Renal cortex interstitium (tissue), 15 donors: ENCODE data around the gene ERP44. TPM values are rescaled to one million over a fixed set of nuclear protein-coding genes. Genes with fewer than 3 reads are reported as not detected.
A peak's percentile ranks its signal among the peaks of the same experiment; 100 is the strongest.
"Not testable (repeated sequence)": the region's sequence is repeated elsewhere in the genome, so short reads cannot be mapped to it uniquely, and the experiment has no call there.

Source experiments
- DNase-seq, 11 donors: peaks; one replicate each; pipeline ENCODE4 v3.0.0-alpha.2; 2013; ENCODE audit warnings: low read depth in 9 of 11, low spot score in 4 of 11; ENCODE audit errors: extremely low read depth in 1 of 11
- long read RNA-seq, 16 experiments: transcript quantifications; one replicate each; lab custom pipeline, GENCODE V29; 2026
- polyA plus RNA-seq, 3 donors: library from polyadenylated mRNA; unstranded; fragments of 120-200 nt; gene quantifications; one replicate each; pipeline ENCODE4 v1.2.1, GENCODE V29; 2013; ENCODE audit not compliant: insufficient read length in 3 of 3

Gene ERP44
- polyA plus RNA-seq, result 10 to 100 TPM; 33.8 to 40.7 (median 35.4) TPM
- long read RNA-seq, donor 1, full-length matches to known transcripts, result 17 of 17 reads
- long read RNA-seq, donor 1, partial matches to known transcripts, result 0 of 17 reads
- long read RNA-seq, donor 1, other reads (novel, unspliced or antisense), result 0 of 17 reads
- long read RNA-seq, donor 2, full-length matches to known transcripts, result 22 of 35 reads
- long read RNA-seq, donor 2, partial matches to known transcripts, result 13 of 35 reads
- long read RNA-seq, donor 2, other reads (novel, unspliced or antisense), result 0 of 35 reads
- long read RNA-seq, donor 3, full-length matches to known transcripts, result 40 of 45 reads
- long read RNA-seq, donor 3, partial matches to known transcripts, result 5 of 45 reads
- long read RNA-seq, donor 3, other reads (novel, unspliced or antisense), result 0 of 45 reads
- long read RNA-seq, donor 4, full-length matches to known transcripts, result 26 of 31 reads
- long read RNA-seq, donor 4, partial matches to known transcripts, result 5 of 31 reads
- long read RNA-seq, donor 4, other reads (novel, unspliced or antisense), result 0 of 31 reads
- long read RNA-seq, donor 5, result 0 reads
- long read RNA-seq, donor 6, full-length matches to known transcripts, result 26 of 42 reads
- long read RNA-seq, donor 6, partial matches to known transcripts, result 16 of 42 reads
- long read RNA-seq, donor 6, other reads (novel, unspliced or antisense), result 0 of 42 reads
- long read RNA-seq, donor 7, full-length matches to known transcripts, result 37 of 48 reads
- long read RNA-seq, donor 7, partial matches to known transcripts, result 11 of 48 reads
- long read RNA-seq, donor 7, other reads (novel, unspliced or antisense), result 0 of 48 reads
- long read RNA-seq, donor 8, full-length matches to known transcripts, result 52 of 52 reads
- long read RNA-seq, donor 8, partial matches to known transcripts, result 0 of 52 reads
- long read RNA-seq, donor 8, other reads (novel, unspliced or antisense), result 0 of 52 reads
- long read RNA-seq, donor 9, full-length matches to known transcripts, result 33 of 38 reads
- long read RNA-seq, donor 9, partial matches to known transcripts, result 5 of 38 reads
- long read RNA-seq, donor 9, other reads (novel, unspliced or antisense), result 0 of 38 reads
- long read RNA-seq, donor 10, full-length matches to known transcripts, result 30 of 37 reads
- long read RNA-seq, donor 10, partial matches to known transcripts, result 7 of 37 reads
- long read RNA-seq, donor 10, other reads (novel, unspliced or antisense), result 0 of 37 reads
- long read RNA-seq, donor 11, full-length matches to known transcripts, result 21 of 21 reads
- long read RNA-seq, donor 11, partial matches to known transcripts, result 0 of 21 reads
- long read RNA-seq, donor 11, other reads (novel, unspliced or antisense), result 0 of 21 reads
- long read RNA-seq, donor 12, full-length matches to known transcripts, result 16 of 16 reads
- long read RNA-seq, donor 12, partial matches to known transcripts, result 0 of 16 reads
- long read RNA-seq, donor 12, other reads (novel, unspliced or antisense), result 0 of 16 reads
- long read RNA-seq, donor 13, result 0 reads
- long read RNA-seq, donor 14, full-length matches to known transcripts, result 30 of 30 reads
- long read RNA-seq, donor 14, partial matches to known transcripts, result 0 of 30 reads
- long read RNA-seq, donor 14, other reads (novel, unspliced or antisense), result 0 of 30 reads
- long read RNA-seq, donor 15, full-length matches to known transcripts, result 6 of 6 reads
- long read RNA-seq, donor 15, partial matches to known transcripts, result 0 of 6 reads
- long read RNA-seq, donor 15, other reads (novel, unspliced or antisense), result 0 of 6 reads
- long read RNA-seq, donor 16, full-length matches to known transcripts, result 70 of 87 reads
- long read RNA-seq, donor 16, partial matches to known transcripts, result 17 of 87 reads
- long read RNA-seq, donor 16, other reads (novel, unspliced or antisense), result 0 of 87 reads

DNA sequence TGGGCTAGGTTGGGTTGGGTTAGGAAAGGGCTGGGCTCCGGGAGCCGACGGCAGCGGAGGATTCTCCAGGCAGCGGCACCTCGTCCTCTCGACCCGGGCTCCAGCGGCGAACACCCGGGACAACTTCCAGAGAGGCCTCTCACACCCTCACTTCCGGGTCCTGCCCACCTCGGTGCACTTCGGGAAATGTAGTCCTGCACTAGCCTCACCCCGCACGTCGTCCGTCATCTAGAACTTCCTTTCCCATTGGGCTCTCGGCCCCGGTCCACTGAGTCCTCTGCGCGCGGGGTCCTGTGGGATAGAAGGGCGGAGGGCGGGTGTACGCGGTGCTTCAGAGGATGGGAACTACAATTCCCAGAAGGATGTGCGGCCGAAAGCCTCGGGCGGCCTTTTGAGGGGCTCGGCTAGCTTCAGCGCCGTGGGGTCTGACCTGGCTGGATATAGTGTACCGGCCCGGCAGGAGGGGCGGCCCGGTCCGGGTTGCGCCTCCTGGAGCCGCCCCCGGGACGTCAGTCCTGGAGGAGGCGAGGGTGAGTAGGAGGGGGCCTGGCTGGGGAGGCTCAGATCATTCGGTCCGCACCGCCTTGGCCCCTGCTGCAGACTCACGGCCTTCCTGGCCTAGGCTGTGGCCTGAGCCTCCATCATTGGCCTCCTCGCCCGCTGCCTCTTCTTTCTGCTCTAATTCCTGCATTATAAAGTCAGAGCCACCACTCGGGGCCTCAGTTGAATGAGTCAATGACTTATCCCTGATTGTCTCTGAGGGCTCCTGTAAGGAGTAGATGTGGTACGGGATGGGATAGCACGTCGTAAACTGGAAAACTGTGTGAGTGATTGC lies at the start of gene ERP44, which contains the start of gene INVS:
Gene ERP44 (minus strand): TSS at position 114 of the 835 bp plus-strand sequence. CDS start 160 bp downstream, outside the sequence.
Gene INVS (plus strand): TSS at position 357 of the 835 bp plus-strand sequence. CDS start 5,279 bp downstream, outside the sequence.
- peak; percentile 95 to 99 (median 99) for DNase-seq

DNA sequence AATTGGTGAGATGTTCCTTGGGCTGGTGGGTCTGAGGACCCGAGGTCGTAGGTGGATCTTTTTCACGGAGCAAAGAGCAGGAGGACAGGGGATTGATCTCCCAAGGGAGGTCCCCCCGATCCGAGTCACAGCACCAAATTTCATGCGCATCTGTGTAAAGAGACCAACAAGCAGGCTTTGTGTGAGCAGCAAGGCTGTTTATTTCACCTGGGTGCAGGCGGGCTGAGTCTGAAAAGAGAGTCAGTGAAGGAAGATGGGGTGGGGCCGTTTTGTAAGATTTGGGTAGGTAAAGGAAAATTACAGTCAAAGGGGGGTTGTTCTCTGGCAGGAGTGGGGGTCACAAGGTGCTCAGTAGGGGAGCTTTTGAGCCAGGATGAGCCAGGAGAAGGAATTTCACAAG lies 47.2 kb upstream of the ERP44 start:
- not testable (repeated sequence) for DNase-seq

DNA sequence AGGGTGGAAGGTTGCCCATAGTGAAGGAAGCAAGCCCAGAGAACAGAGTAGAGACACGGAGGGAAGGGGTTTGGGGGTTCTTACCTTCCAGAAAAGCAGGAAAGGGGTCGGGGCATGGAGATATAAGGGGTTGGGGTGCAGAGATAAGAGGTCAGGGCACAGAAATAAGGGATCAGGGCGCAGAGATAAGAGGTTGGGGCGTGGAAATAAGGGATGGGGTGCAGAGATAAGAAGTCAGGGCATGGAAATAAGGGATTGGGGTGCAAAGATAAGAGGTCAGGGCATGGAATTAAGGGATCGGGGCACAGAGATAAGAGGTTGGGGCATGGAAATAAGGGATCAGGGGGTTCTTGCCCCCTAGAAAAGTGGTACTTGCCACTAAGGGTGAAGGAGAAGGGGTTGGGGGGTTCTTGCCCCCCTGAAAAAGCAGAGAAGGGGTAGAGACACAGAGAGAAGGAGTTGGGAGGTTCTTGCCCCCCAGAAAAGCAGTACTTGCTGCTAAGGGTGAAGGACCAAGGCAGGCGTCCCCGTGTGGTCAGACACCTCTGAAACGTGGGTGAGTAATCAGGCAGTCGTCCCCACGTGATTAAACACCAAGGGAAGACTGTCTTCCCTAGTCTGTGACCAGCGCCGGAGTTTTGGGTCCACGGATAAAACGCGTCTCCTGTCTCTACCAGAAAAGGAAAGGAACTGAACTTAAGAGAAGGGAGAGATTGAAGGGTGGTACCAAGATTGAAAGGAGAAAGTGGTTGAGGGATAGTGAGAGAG lies 46.6 kb upstream of the ERP44 start:
- not testable (repeated sequence) for DNase-seq

DNA sequence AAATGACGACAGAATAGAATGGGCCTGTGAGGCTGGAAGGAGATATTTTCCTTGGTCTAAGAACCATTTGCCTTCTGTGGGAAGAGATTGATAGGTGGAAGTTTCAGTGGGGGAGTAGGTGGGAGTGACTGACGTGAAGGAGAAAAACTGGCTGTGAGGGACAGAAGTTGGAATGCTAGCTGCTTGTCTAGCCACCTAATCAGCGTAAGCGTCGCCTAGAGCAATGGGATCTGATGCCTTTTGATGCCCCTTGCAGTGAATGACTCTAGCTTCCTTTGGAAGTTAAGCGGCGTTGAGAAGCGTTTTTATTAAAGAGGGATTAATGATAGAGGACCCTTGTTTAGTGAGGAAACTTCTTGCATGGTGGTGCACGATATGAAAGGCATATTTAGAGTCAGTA lies 43.1 kb upstream of the ERP44 start:
- DNase-seq, result not testable (repeated sequence)

DNA sequence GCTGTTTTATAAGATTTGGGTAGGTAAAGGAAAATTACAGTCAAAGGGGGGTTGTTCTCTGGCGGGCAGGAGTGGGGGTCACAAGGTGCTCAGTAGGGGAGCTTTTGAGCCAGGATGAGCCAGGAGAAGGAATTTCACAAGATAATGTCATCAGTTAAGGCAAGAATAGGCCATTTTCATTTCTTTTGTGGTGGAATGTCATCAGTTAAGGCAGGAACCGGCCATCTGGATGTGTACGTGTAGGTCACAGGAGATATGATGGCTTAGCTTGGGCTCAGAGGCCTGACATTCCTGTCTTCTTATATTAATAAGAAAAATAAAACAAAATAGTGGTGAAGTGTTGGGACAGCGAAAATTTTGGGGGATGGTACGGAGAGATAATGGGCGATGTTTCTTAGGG lies 41.5 kb upstream of the ERP44 start:
- DNase-seq, result not testable (repeated sequence)

DNA sequence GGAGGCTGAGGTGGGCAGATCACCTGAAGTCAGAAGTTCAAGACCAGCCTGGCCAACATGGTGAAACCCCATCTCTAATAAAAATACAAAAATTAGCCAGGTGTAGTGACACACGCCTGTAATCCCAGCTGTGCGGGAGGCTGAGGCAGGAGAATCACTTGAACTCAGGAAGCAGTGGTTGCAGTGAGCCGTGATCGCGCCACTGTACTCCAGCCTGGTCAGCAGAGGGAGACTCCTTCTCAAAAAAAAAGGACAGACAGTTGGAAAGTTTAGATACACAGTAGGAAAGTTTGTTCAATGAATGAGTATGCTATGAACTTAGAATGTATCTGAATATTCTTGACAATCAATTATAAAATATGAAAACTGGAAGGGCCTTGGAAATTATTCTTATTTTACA lies 38.0 kb upstream of the ERP44 start:
- DNase-seq, result not testable (repeated sequence)

DNA sequence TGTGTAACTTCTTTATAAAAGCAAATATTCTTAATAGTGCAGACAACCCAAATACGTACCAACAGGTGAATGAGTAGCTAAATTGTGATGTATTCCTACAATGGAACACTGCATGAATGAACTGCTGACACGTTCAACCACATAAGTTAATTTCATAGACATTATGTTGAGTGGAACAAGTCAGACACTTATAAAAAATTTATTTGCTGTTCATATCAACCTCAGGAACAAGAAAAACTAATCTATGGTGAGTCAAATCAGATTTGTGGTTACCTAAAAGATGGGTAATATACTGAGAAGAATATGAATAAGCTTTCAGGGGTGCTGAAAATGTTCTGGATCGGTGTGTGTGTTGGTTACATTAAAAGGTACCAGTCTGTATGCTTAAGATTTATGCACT lies 35.9 kb upstream of the ERP44 start:
- DNase-seq, result no peak

DNA sequence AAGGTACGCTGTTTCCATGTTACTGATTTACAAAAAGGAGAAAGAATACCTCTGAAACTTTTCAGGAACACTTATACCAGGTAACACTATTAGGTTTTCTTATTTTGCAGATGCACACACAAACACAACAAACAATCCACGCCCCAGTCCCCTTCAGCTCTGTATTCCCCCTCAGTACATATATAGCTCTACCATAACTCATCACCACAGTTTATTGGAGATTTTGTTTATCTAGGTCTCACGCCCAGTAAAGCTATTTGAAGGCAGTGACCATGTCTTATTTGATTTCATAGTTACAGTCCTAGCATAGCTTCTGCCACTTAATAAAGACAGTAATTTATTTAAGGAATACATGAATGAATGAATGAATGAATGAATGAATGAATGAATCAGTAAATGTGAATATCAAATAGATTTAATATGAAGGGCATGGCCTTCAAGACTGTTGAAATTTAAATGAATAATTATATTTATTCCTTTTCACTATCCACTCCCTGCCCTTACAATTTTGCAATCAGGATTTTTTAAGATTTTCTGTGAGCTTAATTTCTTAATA lies 33.2 kb upstream of the ERP44 start:
- DNase-seq, result no peak

DNA sequence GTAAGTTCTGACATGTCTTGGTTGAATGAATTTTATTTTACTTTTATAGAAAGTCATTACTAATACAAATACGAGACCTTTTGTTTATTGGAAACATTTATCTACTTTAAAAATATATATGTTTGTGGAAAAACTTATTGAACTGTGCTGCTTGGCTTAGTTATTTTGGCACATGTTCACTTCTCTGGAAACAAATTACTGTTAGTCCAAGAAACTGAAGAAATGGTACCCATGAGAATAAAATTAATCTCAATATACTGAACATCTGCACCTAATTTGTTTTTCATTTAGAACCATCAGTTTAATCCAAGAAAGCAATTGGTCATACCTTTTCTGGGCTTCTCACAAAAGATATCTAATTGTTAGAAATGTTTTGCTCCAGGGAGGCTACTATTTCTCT lies 32.4 kb upstream of the ERP44 start:
- DNase-seq, result no peak

DNA sequence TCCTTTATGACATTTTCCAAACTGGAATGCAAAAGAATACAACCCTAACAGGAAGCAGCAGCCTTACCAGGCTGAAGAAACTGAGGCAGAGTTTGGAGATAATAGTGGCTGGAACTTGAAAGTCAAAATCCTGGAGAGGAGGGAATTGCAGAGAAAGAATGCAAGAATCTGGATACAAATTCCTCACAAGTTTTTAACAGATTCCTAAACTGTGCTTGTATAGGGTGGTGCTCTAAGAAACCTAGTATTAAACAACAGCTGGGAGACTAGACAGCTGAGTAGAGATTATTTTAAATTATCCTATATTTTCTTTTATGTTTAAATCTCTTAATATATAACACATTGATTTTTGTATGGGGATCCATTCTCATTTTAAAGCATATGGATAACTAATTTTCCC lies 31.0 kb upstream of the ERP44 start:
- no peak for DNase-seq

DNA sequence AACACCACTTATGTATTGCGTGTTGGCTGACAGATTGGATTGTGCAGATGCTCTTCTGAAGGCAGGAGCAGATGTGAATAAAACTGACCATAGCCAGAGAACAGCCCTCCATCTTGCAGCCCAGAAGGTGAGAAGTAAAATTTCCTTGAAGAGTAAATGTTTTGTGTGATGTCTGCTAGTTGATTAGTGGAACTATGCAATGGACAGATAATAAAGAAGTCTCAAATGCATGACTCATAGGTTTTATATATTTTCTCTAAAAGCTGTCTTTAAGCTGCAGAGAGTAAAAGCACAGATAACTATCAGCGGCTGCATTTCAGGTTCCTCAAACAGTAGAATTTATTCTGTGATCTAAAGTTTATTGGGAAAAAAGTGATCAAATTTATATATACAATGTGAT lies 27.6 kb upstream of the ERP44 start:
- no peak for DNase-seq

DNA sequence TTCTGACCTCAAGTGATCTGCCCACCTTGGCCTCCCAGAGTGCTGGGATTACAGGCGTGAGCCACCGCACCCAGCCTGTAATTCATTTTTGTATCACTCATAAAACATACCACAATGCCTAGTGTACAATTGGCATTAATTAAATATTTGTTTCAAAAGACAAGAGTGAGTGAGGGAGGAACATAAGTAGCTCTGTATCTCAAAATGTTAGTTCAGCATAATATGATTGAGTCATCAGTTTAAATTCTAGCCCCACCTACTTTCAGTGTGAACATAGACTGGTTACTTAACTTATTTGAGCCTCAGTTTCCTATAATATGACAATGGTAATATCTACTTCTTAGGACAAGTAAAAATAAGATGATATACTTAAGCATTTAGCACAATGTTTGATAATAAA lies 27.1 kb upstream of the ERP44 start:
- no peak for DNase-seq

DNA sequence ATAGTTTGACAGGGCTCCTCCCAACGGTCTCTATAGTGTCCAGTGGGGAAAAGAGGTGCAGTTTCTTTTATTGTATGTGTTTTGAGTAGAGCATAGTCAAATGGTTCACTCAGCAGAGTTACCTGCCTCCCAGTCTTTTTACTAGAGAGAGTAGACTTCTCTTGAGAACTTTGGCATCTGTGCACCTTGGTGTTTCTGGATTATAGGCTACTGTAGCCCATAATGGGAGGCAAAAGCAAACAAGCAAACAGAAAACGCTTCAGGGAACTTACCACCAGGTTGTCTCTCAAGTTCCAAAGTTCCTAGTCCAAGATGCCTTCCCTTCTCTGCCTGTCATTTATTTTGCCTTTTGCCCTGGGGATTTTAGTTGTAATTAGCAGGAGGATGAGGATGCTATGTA lies 26.4 kb upstream of the ERP44 start:
- DNase-seq, result no peak

DNA sequence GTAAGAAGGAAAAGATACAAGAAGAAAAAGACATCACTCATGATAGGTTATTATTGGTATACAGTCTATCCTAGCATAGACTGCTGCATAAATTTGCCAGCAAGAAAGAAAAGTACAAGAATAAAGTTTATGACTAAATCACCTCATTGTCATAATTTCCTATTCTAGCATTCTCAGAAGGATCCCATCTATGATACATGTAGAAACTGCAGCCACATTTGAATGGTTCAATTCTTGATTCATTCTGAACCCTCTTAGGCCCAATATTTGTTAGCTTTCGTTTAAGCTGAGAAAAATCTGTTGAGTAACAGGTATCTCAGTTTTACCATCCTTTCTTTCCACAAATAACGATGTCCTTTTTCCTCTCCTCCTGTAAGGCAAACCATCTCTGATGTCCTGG lies 21.5 kb upstream of the ERP44 start:
- DNase-seq, result no peak

DNA sequence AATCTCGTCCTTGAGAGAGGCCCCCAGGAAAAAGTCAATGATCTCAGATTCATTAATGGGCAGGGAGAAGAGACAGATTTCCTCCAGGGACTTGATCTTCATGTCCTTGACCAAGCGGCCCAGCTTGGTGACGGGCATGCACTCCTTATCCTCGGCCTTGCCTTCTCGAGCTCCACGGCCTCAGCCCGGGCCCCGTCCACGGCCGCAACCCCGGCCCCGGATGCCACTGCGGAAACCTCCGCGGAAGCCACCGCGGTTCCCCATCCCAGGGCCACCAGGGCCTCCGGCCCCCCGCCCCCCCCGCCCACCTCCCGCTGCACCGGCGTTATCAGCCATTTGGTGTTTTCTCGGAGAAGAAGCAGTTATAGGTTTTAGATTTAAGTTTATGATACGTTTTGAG lies 18.5 kb upstream of the ERP44 start:
- DNase-seq, result no peak
